Measurements from ENCODE around the gene IGFBP5.

GRCh38 chr2:216650626-216651257 lies 44.6 kb downstream of the IGFBP5 start:
- TF ChIP-seq CTCF (IDR thresholded peaks at IDR 0.05; ENCODE audit: extremely low read depth in 1 of 2, insufficient read depth in 1 of 2, low read depth in 1 of 2, low read length in 2 of 2) (no peak), POLR2A (IDR thresholded peaks at IDR 0.05; ENCODE audit: low read depth, low read length) (no peak)
